OCI-LY7 (cell line): ENCODE data around the gene KCNQ1. TPM values are rescaled to one million over a fixed set of nuclear protein-coding genes. Genes with fewer than 3 reads are reported as not detected.

ENCODE experiments used
- BruUV-seq: library from RNA; stranded (reverse); fragments of 400-500 nt; replicated peaks from 2 replicates; lab custom pipeline; 2021; lab: Mats Ljungman, UMichigan
- CTCF ChIA-PET: fragments of 300-600 bp; sonication (Branson Sonifier 250); formaldehyde crosslinking; loops from one replicate; lab custom pipeline; 2022; ENCODE audit warnings: antibody characterized with exemption; ENCODE audit not compliant: unreplicated experiment; lab: Charles Lee
- POLR2A ChIA-PET: fragments of 300-600 bp; sonication (Branson Sonifier 250); formaldehyde crosslinking; loops from one replicate; lab custom pipeline; 2022; ENCODE audit warnings: antibody characterized with exemption; lab: Charles Lee
- DNase-seq: peaks from one replicate; pipeline ENCODE4 v3.0.0-alpha.2; 2015; ENCODE audit warnings: low spot score
- H2AFZ ChIP-seq: fragments of 200-600 bp; sonication (generic), shearing (Covaris generic); 2 replicates; pipeline ENCODE4 v1.6.1; 2014; ENCODE audit warnings: mild to moderate bottlenecking, antibody characterized with exemption, low read length, moderate library complexity
- H3K27ac ChIP-seq: fragments of 200-600 bp; sonication (generic); 2 replicates; pipeline ENCODE4 v1.5.1; 2014; ENCODE audit warnings: mixed run types, low read depth, mild to moderate bottlenecking, moderate library complexity, low read length, inconsistent platforms; ENCODE audit not compliant: poor library complexity, severe bottlenecking
- H3K36me3 ChIP-seq: fragments of 200-600 bp; sonication (generic); 2 replicates; pipeline ENCODE4 v1.6.1; 2014; ENCODE audit warnings: mild to moderate bottlenecking, antibody characterized with exemption, low read length, moderate library complexity, mixed read lengths; ENCODE audit not compliant: insufficient read depth
- H3K4me1 ChIP-seq: fragments of 200-600 bp; sonication (generic); 2 replicates; pipeline ENCODE4 v1.5.1; 2014; ENCODE audit warnings: mild to moderate bottlenecking, low read length; ENCODE audit not compliant: insufficient read depth, poor library complexity, severe bottlenecking
- H3K4me2 ChIP-seq: fragments of 200-600 bp; sonication (generic); 2 replicates; pipeline ENCODE4 v1.6.1; 2014; ENCODE audit warnings: mild to moderate bottlenecking, low read length
- H3K4me3 ChIP-seq: fragments of 200-600 bp; sonication (generic); 2 replicates; pipeline ENCODE4 v1.5.1; 2014; ENCODE audit warnings: mild to moderate bottlenecking, low read depth, low read length; ENCODE audit not compliant: poor library complexity, severe bottlenecking
- H3K79me2 ChIP-seq: fragments of 200-600 bp; sonication (generic); 2 replicates; pipeline ENCODE4 v1.6.1; 2016; ENCODE audit warnings: low read depth, mild to moderate bottlenecking, low read length, moderate library complexity, mixed read lengths; ENCODE audit not compliant: insufficient read depth
- H3K9me2 ChIP-seq: fragments of 200-600 bp; sonication (generic); 2 replicates; pipeline ENCODE4 v1.6.1; 2016; ENCODE audit warnings: mild to moderate bottlenecking, low read length, mixed read lengths; ENCODE audit not compliant: insufficient read depth
- H3K9me3 ChIP-seq: fragments of 200-600 bp; sonication (generic); 2 replicates; pipeline ENCODE4 v1.6.1; 2014; ENCODE audit warnings: mild to moderate bottlenecking, mixed run types, low read length, mixed read lengths
- H4K20me1 ChIP-seq: fragments of 200-600 bp; sonication (generic); 2 replicates; pipeline ENCODE4 v1.6.1; 2014; ENCODE audit warnings: mild to moderate bottlenecking, antibody characterized with exemption, low read length, moderate library complexity, mixed read lengths; ENCODE audit not compliant: insufficient read depth
- CTCF ChIP-seq: fragments of 200-600 bp; sonication (generic); conservative IDR thresholded peaks from 2 replicates; pipeline ENCODE4 v1.5.1; 2014; ENCODE audit warnings: mild to moderate bottlenecking, antibody characterized with exemption, low read length, moderate library complexity, mixed read lengths
- EZH2phosphoT487 ChIP-seq: fragments of 200-600 bp; sonication (generic); IDR thresholded peaks from 2 replicates; pipeline ENCODE4 v1.6.1; 2018; ENCODE audit warnings: low read depth, borderline replicate concordance, mild to moderate bottlenecking, mixed run types, antibody characterized with exemption, low read length, moderate library complexity, mixed read lengths
- intact Hi-C: fragments of 100-400 bp; cut with micrococcal nuclease; formaldehyde crosslinking; loops from one replicate; pipeline ENCODE4 v1.10.0; 2022; ENCODE audit not compliant: unreplicated experiment
- total RNA-seq, 2 experiments: library from RNA; depleted of rRNA in 1 of 2; stranded (reverse); fragments of >200 nt in 1 of 2; shearing (Covaris generic) in 1 of 2; gene quantifications; 2 replicates each; pipeline ENCODE4 v1.2.3, GENCODE V29; 2014 to 2022

Gene KCNQ1
- total RNA-seq, 2 experiments from 2014 or later, result 0.22 to 1.3 TPM

- Histone ChIP-seq H3K4me1 (no peaks in the 10 kb centered on the region), H3K27ac (no peak overlapping the region), H3K79me2 (no peaks in the 10 kb centered on the region), H3K9me3 (no peaks in the 10 kb centered on the region), H2AFZ (no peak overlapping the region), H3K36me3 (no peaks in the 10 kb centered on the region), H3K9me2 (no peaks in the 10 kb centered on the region), H3K4me3 (no peak overlapping the region), H4K20me1 (no peaks in the 10 kb centered on the region), H3K4me2 (no peak overlapping the region)
- intact Hi-C loops, result no loop called here
- BruUV-seq, result no TSS peak
- POLR2A ChIA-PET, result no interaction called here
- DNase-seq, result no peak
- TF ChIP-seq EZH2phosphoT487 (no peak), CTCF (no peak)
- CTCF ChIA-PET, result no interaction called here
Measured at GRCh38 chr11:2841411-2842190, 396.8 kb downstream of the KCNQ1 start.

DNA sequence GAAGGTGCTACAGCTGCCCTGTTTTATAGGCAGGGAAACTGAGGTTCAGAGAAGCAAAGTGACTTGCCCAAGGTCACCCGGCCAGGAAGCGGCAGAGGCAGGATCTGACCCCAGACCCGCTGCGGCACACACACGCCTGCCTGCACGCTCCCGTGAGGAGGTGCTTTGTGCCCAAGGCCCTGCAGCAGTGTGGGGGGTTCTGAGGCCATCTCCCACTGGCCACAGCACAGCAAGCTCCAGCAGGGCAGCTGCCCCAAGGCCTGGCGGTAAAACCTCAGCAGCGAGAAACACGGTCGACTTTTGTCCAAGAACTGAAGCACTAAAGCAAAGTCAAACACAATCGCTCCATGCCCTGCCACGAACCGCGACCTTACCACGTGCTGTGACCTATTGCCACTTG lies 398.1 kb downstream of the KCNQ1 start:
- Histone ChIP-seq H3K4me3 (no peak overlapping the region), H4K20me1 (no peaks in the 10 kb centered on the region), H3K4me1 (no peaks in the 10 kb centered on the region), H3K36me3 (no peaks in the 10 kb centered on the region), H3K79me2 (no peaks in the 10 kb centered on the region), H2AFZ (no peak overlapping the region), H3K4me2 (no peak overlapping the region), H3K9me3 (no peaks in the 10 kb centered on the region), H3K27ac (no peak overlapping the region), H3K9me2 (no peaks in the 10 kb centered on the region)
- intact Hi-C loops, result no loop called here
- CTCF ChIA-PET, result no interaction called here
- TF ChIP-seq EZH2phosphoT487, result no peak
- POLR2A ChIA-PET, result no interaction called here
- DNase-seq, result no peak
- no TSS peak for BruUV-seq

GRCh38 chr11:2843551-2843950 lies 398.7 kb downstream of the KCNQ1 start:
- Histone ChIP-seq H3K27ac (no peak overlapping the region), H3K4me3 (no peak overlapping the region), H3K4me1 (no peaks in the 10 kb centered on the region), H4K20me1 (no peaks in the 10 kb centered on the region), H3K79me2 (no peaks in the 10 kb centered on the region), H3K9me3 (no peaks in the 10 kb centered on the region), H3K36me3 (no peaks in the 10 kb centered on the region), H2AFZ (no peak overlapping the region), H3K4me2 (no peak overlapping the region), H3K9me2 (no peaks in the 10 kb centered on the region)
- intact Hi-C loops, result no loop called here
- POLR2A ChIA-PET, result no interaction called here
- BruUV-seq, result no TSS peak
- TF ChIP-seq EZH2phosphoT487 (no peak), CTCF (no peak)
- DNase-seq, result no peak
- CTCF ChIA-PET, result no interaction called here
